ENCODE results near the gene RAB28.

RAB28 gene

GRCh38 chr4:13527981-13528820 is 44.1 kb upstream of the RAB28 start:
- peak; percentile 93 for DNase-seq (ENCODE audit: low read depth)
- TF ChIP-seq MAX (IDR thresholded peaks at IDR 0.05; ENCODE audit: low read depth, low read length) (0 out of 2 replicates have a peak, but pooled peaks have one; percentile 14), POLR2A (IDR thresholded peaks at IDR 0.05; ENCODE audit: extremely low read depth, insufficient read length) (no peak), MYC (IDR thresholded peaks at IDR 0.05; ENCODE audit: low read depth, low read length) (peak; percentile 50), CTCF (IDR thresholded peaks at IDR 0.05; ENCODE audit: low read depth, low read length) (no peak)
- H3K4me3 ChIP-seq (ENCODE audit: low read depth, low read length), result peak overlapping the region; percentile 48

GRCh38 chr4:13527192-13527980 is 43.2 kb upstream of the RAB28 start:
- no peak for DNase-seq (ENCODE audit: low read depth)
- TF ChIP-seq MYC (IDR thresholded peaks at IDR 0.05; ENCODE audit: low read depth, low read length) (no peak), CTCF (IDR thresholded peaks at IDR 0.05; ENCODE audit: low read depth, low read length) (no peak), MAX (IDR thresholded peaks at IDR 0.05; ENCODE audit: low read depth, low read length) (no peak), POLR2A (IDR thresholded peaks at IDR 0.05; ENCODE audit: extremely low read depth, insufficient read length) (no peak)
- peak overlapping the region; percentile 2 for H3K4me3 ChIP-seq (ENCODE audit: low read depth, low read length)

- no peak overlapping the region for H3K4me3 ChIP-seq (ENCODE audit: low read depth, low read length)
- TF ChIP-seq POLR2A (IDR thresholded peaks at IDR 0.05; ENCODE audit: extremely low read depth, insufficient read length) (no peak), MYC (IDR thresholded peaks at IDR 0.05; ENCODE audit: low read depth, low read length) (no peak)
- no peak for DNase-seq (ENCODE audit: low read depth)
Measured at GRCh38 chr4:13526658-13527057, 42.5 kb upstream of the RAB28 start.

- no peak overlapping the region for H3K4me3 ChIP-seq (ENCODE audit: low read depth, low read length)
- no peak for TF ChIP-seq MAX (IDR thresholded peaks at IDR 0.05; ENCODE audit: low read depth, low read length)
- no peak for TF ChIP-seq MYC (IDR thresholded peaks at IDR 0.05; ENCODE audit: low read depth, low read length)
- TF ChIP-seq CTCF (IDR thresholded peaks at IDR 0.05; ENCODE audit: low read depth, low read length), result no peak
- no peak for TF ChIP-seq POLR2A (IDR thresholded peaks at IDR 0.05; ENCODE audit: extremely low read depth, insufficient read length)
- no peak for DNase-seq (ENCODE audit: low read depth)
Measured at GRCh38 chr4:13525606-13526281, 41.6 kb upstream of the RAB28 start.

GRCh38 chr4:13524504-13525243 is 40.5 kb upstream of the RAB28 start:
- TF ChIP-seq MAX (IDR thresholded peaks at IDR 0.05; ENCODE audit: low read depth, low read length), result no peak
- TF ChIP-seq POLR2A (IDR thresholded peaks at IDR 0.05; ENCODE audit: extremely low read depth, insufficient read length), result no peak
- no peak for TF ChIP-seq CTCF (IDR thresholded peaks at IDR 0.05; ENCODE audit: low read depth, low read length)
- no peak for TF ChIP-seq MYC (IDR thresholded peaks at IDR 0.05; ENCODE audit: low read depth, low read length)
- no peak overlapping the region for H3K4me3 ChIP-seq (ENCODE audit: low read depth, low read length)
- no peak for DNase-seq (ENCODE audit: low read depth)
